GM19452 (cell line): ENCODE results near the gene EFCC1.

Experiments used
- ATAC-seq: cut with Tn5 transposase; IDR thresholded peaks from one replicate; pipeline ENCODE4 v1.9.1; 2021; ENCODE audit not compliant: unreplicated experiment

Gene EFCC1

DNA sequence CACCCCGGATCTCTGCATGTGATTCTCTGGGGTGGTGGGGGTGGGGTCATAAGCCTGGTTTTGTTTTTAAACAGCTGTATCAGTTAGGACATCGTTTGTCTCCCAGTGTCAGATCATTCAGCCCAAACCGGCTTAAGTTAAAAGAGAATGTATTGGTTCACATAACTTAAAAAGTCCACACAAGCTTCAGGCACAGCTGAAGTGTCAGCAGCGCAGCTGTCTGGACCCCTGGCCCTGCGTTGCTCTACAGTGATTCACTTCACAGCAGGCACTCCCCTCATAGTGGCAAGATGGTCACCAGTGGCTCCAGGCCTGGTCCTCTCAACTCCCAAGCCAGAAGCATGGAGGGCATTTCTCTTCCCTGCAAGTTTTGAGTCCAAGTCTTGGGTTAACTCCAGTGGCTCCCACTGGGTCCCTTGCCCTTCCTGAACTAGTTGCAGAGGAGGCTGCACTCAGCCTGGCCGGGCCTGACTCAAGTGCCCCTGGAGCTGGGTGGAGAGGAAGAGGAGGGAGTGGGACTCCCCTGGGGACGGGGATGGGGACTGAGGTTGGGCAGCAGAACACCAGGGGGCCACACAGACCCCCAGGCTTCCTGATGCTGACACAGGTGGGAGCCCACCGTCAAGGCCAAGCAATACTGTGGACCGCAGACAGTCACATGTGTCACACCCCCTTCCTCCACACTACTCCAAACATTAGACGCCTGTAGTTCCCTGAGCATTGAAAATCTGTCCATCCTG, 30.5 kb downstream of the EFCC1 start:
- no peak for ATAC-seq

DNA sequence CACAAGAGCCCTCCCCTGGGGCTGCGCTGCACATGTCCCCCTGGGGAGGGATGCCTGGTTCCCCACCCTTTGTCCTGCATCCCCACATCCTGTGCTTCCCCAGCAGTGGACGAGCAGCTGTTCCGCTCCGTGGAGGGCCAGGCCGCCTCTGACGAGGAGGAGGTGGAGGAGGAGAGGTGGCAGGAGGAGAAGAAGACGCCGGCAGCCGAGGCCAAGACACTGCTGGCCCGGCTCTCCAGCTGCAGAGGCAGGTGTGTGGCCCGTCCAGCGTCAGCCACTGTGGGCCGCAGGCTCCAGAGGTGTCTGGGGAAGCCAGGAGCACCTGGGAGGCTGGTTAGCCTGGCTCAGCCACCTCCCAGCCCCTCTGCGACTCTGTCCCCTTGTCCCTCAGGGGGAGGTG, 31.6 kb downstream of the EFCC1 start:
- no peak for ATAC-seq

DNA sequence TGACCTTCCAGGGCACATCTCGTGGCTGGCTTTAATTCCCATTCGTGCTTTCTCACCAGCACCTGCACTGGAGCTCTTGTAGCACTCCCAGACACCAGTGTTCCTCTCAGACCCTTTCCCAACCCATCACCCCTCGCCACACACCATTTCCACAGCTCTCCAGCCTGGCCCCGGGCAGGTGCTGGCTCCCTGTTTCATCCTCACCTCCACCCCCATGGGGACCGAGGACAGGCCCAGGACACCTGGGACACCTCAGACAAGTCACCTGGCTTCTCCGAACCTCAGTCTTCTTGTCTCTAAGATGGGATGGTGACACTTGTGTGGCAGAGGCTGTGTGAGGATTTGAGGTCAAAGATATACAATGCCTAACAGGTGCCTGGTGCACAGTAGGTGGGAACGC, 32.0 kb downstream of the EFCC1 start:
- ATAC-seq = no peak

DNA sequence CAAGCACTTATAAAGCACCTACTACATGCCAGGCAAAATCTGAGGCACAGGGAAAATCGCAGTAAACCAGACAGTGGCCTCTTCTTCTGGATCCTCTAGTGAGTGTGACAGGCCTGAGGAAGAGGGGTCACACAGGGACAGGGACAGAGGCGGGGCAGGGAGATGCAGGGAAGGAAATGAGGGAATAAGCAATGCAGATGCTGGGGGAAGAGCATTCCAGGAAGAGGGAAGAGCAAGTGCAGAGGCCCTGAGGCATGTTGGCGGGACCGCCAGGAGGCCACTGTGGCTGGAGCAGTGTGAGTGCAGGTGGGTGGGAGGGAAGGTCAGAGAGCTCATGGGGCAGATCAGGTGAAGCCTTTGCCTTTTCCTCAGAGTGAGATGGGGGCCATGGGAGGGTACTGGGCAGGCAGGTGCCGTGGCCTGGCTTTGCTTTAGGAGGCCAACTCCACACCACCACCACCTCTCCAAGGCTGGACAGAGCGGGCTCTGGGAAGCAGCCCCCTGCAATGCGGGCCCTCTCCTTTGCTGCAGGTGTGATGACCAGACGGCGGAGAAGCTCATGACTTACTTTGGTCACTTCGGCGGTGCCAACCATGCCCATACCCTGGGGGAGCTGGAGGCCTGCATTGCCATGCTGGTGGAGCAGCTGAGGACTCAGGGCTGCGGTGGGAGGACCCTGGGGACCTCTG, 32.7 kb downstream of the EFCC1 start:
- ATAC-seq = no peak

DNA sequence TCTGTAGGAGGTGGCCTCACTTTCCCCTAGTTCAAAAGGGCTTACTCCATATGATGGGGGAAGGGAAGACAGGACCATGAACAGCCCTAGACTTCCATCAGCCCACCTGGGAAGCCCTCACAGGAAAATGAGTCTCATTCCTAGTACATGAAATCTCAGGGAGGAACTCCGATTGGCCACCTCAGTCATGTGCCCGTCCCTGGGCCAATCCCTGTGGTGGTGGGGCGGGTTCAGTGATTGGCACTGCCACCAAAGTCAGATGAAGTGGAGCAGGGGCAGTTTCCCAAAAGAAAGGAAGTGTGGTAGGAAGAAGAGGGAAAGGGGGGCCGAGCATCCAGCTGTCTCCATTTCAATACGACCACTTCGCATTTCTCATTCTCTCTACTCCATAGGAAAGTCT, 33.5 kb downstream of the EFCC1 start:
- no peak for ATAC-seq

DNA sequence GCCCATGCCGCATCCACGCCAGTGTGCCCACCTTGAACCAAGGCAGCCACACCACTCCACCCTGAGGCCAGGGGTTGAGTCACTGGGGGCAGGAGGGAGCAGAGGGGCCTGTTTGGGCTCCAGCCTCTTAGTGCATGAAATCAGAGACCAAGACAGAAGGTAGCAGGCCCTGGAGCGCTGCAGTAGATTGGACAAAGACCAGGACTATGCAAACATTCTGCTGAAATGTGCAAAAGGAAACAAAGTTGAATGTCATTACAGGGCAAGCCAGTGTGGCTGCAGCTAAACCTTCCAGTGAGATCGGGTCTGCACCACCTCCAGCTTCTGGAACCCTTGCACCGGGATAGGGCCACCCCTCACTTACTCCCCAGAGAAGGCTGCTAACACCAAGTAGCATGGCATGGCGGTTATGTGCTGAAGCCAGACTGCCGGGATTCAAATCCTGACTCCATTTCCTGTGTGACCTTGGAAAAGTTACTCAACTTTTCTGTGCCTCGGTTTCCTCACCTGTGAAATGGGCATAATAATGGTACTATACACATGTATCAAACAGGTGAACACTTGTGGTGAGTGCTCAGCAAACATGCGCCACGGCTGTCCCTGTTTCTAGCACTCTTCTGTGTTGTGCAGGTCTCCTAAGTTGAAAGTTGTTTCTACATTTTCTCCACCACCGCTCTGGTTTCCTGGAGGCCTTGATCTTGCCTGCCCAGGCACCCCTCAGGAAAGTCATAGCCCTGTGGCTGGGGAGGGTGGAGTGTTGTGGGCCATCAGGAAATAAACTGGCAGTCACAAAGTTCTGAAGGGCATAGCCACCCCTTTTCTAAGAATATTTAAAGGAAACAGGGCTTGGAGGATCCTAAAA, 34.5 kb downstream of the EFCC1 start:
- no peak for ATAC-seq

DNA sequence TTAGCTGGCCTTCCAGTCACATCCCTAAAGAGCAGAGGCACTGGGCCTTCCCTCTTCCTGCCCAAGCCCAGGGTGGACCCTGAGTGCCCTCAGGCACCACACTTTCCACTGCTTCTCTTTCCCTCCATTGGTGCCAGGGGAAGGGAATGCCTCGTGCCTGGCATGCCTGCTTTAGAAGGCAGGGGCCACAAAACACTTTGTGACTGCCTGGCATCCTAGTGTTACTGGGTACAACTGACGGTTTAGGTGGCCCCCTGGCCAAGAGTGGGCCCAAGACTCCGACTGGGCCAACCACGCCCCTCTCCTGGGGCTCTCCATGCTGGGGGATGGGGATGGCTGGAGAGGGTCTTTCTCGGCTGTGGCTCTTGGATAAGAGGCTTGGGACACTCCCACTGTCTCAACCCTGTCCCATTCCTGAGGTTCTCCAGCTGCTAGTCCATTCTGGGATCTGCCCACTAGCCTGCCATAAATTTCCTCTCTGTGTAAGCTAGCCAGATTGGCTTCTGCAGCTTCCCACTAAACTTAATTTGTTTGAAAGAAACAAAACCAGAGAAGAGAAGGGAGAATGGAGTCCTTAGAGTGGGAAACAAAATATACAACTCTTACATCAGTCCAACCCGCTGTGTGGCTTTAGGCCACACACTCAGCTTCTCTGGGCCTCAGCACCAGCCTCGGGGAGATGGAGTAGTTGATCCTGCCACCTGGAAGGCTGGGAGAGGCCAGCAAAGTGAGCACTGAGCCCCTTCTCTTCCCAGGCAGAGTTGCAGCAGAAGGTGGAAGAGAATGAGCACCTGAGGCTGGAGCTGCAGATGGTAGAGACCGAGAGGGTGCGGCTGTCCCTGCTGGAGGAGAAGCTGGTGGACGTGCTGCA, 35.4 kb downstream of the EFCC1 start:
- ATAC-seq = no peak

DNA sequence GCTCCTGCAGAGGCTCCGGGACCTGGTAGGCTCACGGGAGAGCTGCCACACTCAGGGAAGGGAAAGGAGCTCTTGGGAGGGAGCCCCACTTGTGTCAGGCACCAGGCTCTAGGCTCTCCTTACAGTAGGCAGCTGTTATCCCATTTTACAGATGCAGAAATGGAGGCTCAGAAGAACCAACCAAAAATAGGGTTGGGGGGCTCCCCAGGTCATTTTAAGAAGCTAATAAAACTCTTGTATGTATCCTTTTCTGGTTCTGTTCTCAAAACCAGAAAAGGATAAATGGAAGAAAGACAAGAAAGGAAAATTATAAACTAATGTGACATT, 36.0 kb downstream of the EFCC1 start:
- no peak for ATAC-seq

DNA sequence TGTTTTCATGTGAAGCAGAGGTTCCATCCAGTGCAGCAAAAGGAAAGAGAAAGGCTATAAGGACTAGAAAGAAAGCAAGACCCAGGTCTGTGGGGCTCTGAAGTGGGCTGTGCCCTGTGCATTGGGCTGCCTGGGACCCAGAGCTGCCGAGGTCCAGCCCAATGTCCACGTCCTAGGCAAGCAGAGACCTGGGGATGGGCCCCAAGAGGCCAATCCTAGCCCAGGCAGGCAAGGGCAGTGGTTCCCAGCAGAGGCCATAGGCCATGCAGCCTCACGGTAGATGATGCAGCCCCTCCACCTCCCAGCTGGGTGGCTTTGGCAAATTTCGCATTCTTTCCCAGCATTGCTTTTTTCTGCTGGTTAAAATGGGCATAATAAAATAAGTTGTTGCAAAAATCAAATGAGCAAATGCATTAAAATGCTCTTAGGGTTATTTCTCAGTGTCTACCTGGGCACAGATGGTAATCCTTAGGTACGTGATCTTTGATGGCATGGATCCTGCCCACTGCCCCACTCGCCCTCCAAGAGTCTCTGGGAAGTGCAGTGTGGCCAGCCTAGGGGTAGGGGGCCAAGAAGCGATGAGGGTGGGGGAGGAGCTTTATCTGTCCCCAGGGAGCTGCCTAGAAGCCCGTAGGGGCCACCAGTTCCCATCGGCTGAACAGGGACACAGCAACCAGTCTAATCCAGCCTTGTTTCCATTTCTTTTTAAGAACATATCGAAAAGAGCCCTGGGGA, 37.2 kb downstream of the EFCC1 start:
- ATAC-seq = no peak

DNA sequence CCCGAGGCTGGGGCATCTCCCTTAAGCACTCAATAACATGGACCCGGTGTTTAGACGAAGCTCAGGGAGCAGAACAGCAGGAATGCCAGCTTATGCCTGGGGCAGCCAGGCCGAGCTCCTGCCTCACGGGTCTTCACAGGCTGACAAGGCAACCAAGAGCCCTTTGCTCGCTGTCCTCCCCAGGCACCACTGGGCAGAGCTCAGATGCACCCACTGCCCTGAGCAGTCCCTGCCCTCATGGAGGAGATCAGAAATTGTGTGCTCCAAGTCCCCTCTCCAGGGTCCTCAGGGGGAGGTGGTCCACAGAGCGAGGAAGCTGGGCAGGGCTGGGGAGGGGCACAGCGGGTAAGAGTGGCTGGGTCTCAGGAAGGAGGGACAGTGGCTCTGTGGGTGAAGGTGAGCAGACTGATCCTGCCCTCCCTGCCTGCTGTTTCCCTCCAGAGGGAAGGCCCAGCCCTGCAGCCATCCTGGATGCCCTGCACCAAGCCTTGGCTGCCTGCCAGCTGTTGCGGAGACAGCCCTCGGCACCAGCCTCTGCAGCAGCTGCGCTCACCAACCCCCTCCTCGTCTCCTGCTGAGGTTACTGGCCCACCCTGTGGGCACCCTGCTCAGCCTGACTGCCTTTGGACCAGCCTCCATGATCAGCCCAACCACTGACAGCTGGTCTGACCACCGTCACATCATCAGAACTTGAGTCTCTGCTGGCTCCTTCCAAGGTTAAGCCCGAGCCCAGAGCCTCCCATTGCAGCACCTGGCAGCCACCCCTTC, 38.4 kb downstream of the EFCC1 start:
- no peak for ATAC-seq

DNA sequence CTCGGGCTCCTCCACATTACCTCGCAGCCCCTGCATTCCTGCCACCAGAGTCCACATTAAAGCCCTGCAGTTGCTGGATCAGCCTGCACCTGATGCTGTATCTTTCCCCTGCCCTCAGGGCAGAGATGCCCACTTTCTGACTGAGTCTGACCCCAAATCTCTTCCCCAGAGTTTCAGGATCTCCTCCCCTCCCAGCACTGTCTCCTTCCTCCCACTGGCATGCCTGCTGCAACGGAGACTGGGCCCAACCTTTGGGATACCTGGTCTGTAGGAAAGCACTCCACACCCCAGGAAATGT, 38.9 kb downstream of the EFCC1 start:
- no peak for ATAC-seq

DNA sequence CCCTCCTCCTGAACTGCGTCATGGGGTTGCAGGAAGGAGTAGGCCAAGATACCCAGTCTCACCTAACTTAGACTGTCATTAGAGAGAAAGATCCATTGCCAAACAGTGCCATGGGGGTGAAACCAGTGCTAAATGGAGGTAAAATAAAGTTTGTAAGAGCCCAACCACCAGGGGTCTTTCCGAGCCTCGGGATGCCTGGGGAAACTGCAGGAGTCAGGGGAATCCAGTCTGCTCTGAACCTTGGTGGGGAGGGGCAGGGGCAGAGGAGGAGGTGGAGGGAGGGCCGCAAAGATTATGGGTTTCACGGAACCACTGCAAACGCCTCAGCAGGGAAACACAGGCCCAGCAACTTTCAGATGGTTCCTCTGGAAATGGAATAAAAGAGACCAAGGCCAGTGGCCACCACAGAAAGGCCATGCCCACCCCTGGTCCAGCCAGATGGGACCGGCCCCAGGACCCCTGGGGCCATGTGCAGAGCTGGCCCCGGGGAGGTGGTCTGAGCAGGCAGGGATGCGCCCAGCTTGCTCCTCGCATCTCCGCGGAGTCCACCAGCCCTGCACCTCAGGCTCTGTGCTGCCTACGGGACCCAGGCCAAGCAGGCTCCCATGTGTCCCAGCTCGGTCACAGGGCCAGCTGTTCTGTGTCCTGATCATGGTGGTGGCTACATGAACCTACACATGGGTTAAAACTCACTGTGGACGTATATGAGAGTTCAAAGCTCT, 39.6 kb downstream of the EFCC1 start:
- no peak for ATAC-seq

DNA sequence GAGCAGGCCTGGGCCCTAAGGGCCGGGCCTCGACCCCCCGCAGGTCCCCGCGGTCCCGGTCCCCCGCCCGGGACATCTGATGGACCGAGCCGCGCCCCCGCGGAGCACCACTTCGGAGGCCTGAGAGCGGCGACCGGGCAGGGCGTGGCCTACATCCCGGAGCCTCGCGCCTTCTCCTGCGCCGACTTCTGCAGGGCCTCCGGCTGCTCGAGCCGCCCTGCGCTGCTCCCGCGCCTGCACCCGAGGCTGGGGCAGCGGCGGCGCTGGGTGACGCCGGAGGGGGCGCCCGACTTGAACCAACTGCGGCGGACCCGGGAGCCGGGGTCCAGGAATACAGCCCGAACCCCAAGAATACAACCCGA, 44.6 kb downstream of the EFCC1 start:
- no peak for ATAC-seq

DNA sequence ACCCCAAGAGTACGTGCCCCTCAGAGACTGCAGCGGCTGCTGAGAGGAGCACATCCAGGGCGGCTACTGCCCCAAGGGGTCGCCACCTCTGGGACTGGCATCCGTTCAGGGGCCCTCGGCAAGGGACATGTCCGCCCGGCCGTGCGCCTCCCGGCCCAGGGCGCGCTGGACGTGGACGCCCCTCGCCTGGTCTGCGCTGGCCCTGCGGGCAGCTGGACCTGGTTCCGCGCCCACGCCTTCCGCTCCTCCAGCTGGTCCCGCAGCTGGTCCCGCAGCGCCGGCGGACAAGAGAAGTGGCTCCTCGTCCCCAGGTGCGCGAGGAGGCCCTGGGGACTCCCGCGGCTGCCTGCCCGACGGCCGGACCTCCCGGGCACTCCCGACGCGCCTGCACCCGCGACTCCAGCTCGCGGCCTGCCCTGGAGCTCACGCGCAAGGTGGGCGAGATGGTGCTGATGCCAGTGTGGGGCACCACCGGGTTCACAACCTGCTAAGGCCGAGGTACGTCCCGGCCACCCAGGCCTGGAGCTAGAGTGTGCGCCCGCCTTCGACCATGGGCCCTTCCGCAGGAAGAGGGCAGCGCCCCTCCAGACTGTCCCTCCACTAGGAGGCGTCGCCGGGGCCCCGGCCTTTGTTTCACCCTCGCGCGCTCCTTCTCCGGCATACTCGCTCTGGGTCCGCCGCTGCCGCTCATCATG, 45.1 kb downstream of the EFCC1 start:
- ATAC-seq = no peak

DNA sequence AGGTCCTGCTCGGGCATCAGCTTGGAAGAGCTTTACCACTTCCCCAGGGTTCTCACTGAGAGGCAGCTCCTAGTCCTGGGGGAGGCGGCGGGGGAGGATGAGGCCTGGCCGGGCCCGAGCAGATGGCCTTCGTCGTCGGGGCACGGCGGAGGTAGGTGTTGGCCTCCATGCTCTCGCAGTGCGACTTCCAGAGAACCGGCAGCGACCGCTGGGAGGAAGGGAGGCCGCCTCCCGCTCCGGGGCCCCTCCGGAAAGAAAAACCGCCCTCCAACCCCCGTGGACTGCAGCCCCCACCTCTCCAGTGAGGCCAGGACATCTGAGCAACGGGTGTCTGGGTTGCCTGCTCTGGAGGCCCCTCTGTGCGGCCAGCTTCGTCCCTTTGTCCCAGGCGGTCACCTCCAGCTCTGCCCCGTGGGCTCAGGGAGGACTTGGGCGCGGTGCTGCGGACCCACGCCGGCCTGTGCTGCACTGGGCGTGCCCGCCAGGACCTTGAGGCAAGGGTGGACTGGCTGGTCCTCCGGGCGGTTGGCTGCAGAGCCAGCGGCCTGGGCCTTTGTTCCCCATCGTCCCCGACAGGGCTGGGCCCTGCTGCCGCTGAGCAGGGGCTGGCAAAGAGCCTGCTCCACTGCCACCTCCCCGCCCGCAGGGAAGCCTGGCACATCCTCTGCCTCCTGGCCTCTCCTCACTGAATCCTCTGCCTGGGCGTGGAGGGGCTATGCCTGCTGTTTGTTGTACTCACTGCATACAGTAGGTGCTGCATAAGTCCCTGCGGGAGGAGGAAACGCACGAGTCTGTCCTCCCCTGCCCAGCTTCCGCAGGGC, 45.8 kb downstream of the EFCC1 start:
- ATAC-seq = no peak

DNA sequence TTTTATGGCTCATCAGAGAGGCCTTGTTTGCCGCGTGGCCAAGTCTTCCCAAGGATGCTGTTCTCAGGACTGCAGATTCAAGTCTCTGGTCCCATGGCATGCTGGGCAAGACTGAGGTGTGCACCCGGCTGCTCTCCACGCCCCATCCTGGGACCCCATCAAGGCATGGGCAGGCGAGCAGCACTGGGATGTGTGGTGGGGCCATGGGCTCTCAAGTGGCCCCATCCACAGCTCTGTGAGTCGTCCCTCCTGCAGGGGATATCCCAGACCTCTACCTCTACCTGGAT, 46.4 kb downstream of the EFCC1 start:
- no peak for ATAC-seq

DNA sequence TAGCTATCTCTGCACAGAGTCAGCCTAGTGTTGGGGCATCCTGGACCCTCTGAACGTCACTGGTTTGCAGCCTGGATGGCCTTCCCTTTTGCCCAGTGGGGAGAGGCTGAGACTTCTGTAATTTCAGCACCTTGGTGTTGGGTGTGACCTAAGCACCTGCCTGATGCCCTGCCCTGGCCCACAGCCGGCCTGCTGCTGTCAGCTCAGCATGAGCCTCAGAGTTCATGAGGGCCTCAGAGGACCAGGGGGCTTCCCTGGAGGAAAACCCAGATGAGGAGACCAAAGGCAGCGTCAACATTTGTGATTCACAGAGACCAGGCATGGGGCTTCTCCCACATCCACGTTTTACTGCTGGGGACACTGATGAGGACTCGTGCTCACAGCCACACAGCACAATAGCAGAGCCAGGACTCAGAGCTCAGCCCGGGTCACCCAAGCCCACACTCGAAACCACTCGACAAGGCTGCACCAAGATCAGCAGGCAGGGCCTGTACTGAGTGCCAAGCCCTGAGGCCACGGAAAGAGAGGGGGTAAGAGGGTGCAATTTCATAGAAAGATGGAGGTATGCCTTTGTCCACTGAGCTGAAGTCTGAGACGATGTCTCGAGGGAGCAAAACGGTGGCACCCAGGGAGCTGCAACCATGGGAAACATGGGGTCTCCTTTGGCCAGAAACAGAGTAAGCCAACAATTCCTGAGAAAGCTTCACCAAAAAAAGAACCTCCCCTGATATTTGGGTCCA, 49.6 kb downstream of the EFCC1 start:
- ATAC-seq = no peak
